ENCODE measurements around the gene GSN.
A peak's percentile ranks its signal among the peaks of the same experiment; 100 is the strongest.

DNA sequence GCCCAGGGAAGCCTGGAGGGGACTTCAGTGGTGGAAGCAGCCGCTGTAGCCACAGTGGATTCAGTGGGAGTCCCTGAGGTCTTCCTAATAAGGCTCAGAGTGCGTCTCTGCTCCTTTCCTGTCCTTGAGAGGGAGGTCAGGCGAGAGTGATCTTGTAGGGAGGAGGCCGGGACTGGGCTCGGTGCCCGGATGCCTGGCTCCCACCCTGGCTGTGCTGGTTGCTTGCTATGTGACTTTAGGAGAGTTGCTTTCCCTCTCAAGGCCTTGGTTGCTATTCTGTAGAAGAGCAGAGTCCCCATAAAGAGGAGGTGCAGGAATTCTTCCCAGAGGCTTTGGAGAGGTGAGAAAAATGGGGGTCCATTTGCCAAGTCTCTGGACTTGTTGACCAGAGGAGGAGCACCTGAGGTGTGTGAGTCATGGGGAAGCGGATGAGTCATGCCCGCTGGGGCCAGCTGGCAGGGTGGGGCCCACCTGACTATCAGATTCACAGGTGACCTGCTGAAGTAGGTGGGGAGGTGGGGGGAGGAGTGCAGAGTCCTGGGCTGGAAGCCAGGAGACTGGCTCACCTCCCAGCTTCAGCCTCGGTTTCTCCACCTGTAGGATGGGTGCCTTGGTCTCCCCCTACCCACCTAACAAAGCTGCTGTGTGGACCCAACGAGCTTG is 13.8 kb downstream of the GSN start:
- TF ChIP-seq, protein P1, sequence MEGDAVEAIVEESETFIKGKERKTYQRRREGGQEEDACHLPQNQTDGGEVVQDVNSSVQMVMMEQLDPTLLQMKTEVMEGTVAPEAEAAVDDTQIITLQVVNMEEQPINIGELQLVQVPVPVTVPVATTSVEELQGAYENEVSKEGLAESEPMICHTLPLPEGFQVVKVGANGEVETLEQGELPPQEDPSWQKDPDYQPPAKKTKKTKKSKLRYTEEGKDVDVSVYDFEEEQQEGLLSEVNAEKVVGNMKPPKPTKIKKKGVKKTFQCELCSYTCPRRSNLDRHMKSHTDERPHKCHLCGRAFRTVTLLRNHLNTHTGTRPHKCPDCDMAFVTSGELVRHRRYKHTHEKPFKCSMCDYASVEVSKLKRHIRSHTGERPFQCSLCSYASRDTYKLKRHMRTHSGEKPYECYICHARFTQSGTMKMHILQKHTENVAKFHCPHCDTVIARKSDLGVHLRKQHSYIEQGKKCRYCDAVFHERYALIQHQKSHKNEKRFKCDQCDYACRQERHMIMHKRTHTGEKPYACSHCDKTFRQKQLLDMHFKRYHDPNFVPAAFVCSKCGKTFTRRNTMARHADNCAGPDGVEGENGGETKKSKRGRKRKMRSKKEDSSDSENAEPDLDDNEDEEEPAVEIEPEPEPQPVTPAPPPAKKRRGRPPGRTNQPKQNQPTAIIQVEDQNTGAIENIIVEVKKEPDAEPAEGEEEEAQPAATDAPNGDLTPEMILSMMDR (IDR thresholded peaks at IDR 0.05): no peak
- peak in 1 of 2 donors; percentile 36 for TF ChIP-seq POLR2A (IDR thresholded peaks at IDR 0.05)

Measured in adrenal gland (tissue), 5 donors.